Raji (cell line): ENCODE results near the gene HMGB2.

ENCODE experiments used
- POLR2A ChIP-seq: IDR thresholded peaks from 2 replicates; pipeline ENCODE4 v1.6.1; 2011; ENCODE audit warnings: low read depth, low read length, control low read depth; ENCODE audit not compliant: insufficient read depth

The HMGB2 gene

GRCh38 chr4:173317004-173317403, 17.2 kb downstream of the HMGB2 start:
- no peak for TF ChIP-seq POLR2A

GRCh38 chr4:173316060-173316459, 18.1 kb downstream of the HMGB2 start:
- no peak for TF ChIP-seq POLR2A

DNA sequence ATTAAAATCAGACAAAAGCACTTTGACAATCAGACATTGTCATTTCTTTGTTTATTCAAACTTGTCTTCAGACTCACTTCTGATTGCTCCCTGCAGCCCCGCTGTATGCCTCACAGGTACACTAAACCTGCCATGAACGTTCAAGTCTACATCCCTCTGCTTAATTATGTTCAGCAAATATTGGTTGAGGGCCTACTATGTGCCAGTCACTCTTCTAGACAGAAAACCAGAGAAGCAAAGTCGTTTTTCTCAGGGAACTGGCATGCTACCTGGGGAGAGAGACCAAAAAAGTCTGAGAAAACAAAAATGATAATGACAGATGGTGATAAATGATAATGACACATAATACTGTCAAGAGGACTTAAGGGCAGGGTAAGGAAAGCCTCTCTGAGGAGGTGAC, 19.4 kb downstream of the HMGB2 start:
- no peak for TF ChIP-seq POLR2A

GRCh38 chr4:173311368-173311767, 22.8 kb downstream of the HMGB2 start:
- TF ChIP-seq POLR2A = no peak

DNA sequence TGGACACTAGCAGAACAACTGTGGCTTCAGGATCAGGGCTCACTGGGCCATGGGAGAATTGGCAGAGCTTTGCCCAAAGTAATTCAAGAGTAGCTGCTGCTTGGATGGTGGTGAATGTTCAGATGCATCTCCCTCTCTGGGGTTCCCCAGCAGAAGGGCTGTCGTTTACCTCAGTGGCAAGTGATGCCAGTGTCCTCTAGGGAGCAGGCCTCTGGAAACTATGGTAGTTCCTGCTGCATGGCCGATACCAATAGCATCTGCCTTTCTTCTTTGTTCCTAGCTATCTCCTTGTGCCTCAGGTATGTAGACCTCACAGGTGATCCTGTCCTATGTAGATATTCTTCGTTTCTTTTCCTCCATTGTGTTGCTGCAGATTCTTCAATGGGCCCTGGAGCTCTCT, 26.4 kb downstream of the HMGB2 start:
- TF ChIP-seq POLR2A = no peak

GRCh38 chr4:173301518-173302201, 32.5 kb downstream of the HMGB2 start:
- no peak for TF ChIP-seq POLR2A

GRCh38 chr4:173294444-173294843, 39.7 kb downstream of the HMGB2 start:
- TF ChIP-seq POLR2A = no peak

- no peak for TF ChIP-seq POLR2A
Measured at GRCh38 chr4:173293663-173294062, 40.5 kb downstream of the HMGB2 start.

- TF ChIP-seq POLR2A = no peak
Measured at GRCh38 chr4:173291899-173292298, 42.3 kb downstream of the HMGB2 start.

- no peak for TF ChIP-seq POLR2A
Measured at GRCh38 chr4:173289353-173289727, 44.8 kb downstream of the HMGB2 start.

DNA sequence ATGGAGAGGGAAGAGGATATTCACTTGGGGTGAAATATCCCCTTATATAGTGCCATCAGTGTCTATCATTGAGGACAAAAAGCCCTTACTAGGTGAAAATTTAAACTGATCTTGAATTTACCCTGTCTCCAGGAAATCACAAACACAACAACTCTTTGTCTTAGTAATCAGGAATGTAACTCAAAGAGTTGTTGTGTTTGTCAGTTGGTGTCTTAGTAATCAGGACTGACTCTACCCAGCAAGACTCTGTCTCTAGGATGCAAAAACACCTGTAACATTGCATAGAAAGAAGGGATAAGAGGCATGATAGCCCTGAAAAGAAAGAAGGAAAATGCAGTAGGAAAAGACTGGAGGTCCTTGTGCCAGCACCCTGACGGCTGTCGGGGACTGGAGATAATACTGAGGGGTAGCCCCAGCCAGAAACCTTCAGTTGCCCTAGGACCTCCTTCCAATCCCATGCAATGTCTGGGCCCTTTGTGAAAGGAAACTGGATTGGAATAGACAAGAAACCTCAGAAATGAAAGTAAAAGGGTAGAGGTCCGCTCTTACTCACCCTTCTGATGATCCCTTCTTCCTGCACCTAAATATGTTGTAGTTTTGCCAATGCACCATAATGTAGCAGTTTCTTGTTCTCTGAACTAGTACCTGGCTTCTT, 45.3 kb downstream of the HMGB2 start:
- no peak for TF ChIP-seq POLR2A

- no peak for TF ChIP-seq POLR2A
Measured at GRCh38 chr4:173288296-173288695, 45.9 kb downstream of the HMGB2 start.

- no peak for TF ChIP-seq POLR2A
Measured at GRCh38 chr4:173287486-173287885, 46.7 kb downstream of the HMGB2 start.

GRCh38 chr4:173284463-173284862, 49.7 kb downstream of the HMGB2 start:
- TF ChIP-seq POLR2A = no peak

GRCh38 chr4:173282626-173283025, 51.5 kb downstream of the HMGB2 start:
- no peak for TF ChIP-seq POLR2A

- TF ChIP-seq POLR2A = no peak
Measured at GRCh38 chr4:173282256-173282562, 51.9 kb downstream of the HMGB2 start.
